Thyroid gland (tissue), 4 donors: Measurements from ENCODE around the gene SLC7A9. TPM values are rescaled to one million over a fixed set of nuclear protein-coding genes. Genes with fewer than 3 reads are reported as not detected.

Source experiments
- DNase-seq, 2 donors: peaks; one replicate each; pipeline ENCODE4 v3.0.0-alpha.2; 2019
- H3K27ac ChIP-seq, 3 donors: fragments of 200-600 bp; sonication (generic); 1 replicate in 2 of 3; 2 replicates in 1 of 3; pipeline ENCODE4 v1.5.1; 2016 to 2019; ENCODE audit warnings: mild to moderate bottlenecking in 1 of 3, moderate library complexity in 1 of 3
- H3K27me3 ChIP-seq: fragments of 200-600 bp; sonication (generic); one replicate; pipeline ENCODE4 v1.5.1; 2019
- H3K36me3 ChIP-seq, 2 donors: fragments of 200-600 bp; sonication (generic); one replicate each; pipeline ENCODE4 v1.5.1; 2016 to 2019
- H3K4me1 ChIP-seq, 2 donors: fragments of 200-600 bp; sonication (generic); one replicate each; pipeline ENCODE4 v1.5.1; 2017 to 2019
- H3K4me3 ChIP-seq, 3 donors: fragments of 200-600 bp; sonication (generic); replicated peaks in 1 of 3; 1 replicate in 2 of 3; 2 replicates in 1 of 3; pipeline ENCODE4 v1.5.1; 2016; ENCODE audit warnings: mild to moderate bottlenecking in 1 of 3
- H3K9me3 ChIP-seq: fragments of 200-600 bp; sonication (generic); one replicate; pipeline ENCODE4 v1.5.1; 2017
- CTCF ChIP-seq, 6 experiments: fragments of 200-600 bp in 3 of 6; fragments of 450-650 bp in 3 of 6; sonication (generic) in 3 of 6; IDR thresholded peaks; one replicate each; pipeline ENCODE4 v1.5.1; 2016 to 2019; ENCODE audit warnings: antibody characterized with exemption in 6 of 6, mild to moderate bottlenecking in 2 of 6, inconsistent platforms in 1 of 6, moderate library complexity in 1 of 6
- POLR2A ChIP-seq, 2 donors: fragments of 450-650 bp; IDR thresholded peaks; one replicate each; pipeline ENCODE4 v1.6.1; 2017; ENCODE audit warnings: antibody characterized with exemption in 2 of 2, mild to moderate bottlenecking in 2 of 2, moderate library complexity in 1 of 2
- WGBS, 2 donors: methylation state at CpG; one replicate each; pipeline ENCODE4 v1.1.5; 2017; 5-methylcytosine and 5-hydroxymethylcytosine counted together
- intact Hi-C: fragments of 100-400 bp; cut with DNase I; formaldehyde crosslinking; loops from one replicate; pipeline ENCODE4 v1.15.1; 2023
- total RNA-seq, 4 donors: library from RNA; depleted of rRNA; stranded (reverse); fragments of >200 nt; gene quantifications; one replicate each; pipeline ENCODE4 v1.2.3, GENCODE V29; 2016

Gene SLC7A9
- total RNA-seq, 4 donors from 2014 or later = 0.67 to 2.1 (median 0.67) TPM; not detected in 1

GRCh38 chr19:32876236-32876918, 6.8 kb upstream of the SLC7A9 start:
- DNase-seq = no peak
- intact Hi-C loops = no loop called here
- H3K4me1 ChIP-seq = no peaks in the 10 kb centered on the region
- TF ChIP-seq POLR2A (IDR thresholded peaks at IDR 0.05) (no peak), CTCF (IDR thresholded peaks at IDR 0.05) (no peak)
- H3K27me3 ChIP-seq = no peaks in the 10 kb centered on the region
- no peaks in the 10 kb centered on the region for H3K9me3 ChIP-seq
- no peak overlapping the region for H3K4me3 ChIP-seq
- WGBS, 2 donors = 88 to 90% methylated on average over 6 to 8 of the region's 9 CpGs
- H3K36me3 ChIP-seq = peaks cover 3 to 12% of the 10 kb centered on the region in 2 donors
- no peak overlapping the region for H3K27ac ChIP-seq

- Histone ChIP-seq H3K4me1 (no peaks in the 10 kb centered on the region), H3K27ac (no peak overlapping the region), H3K27me3 (no peaks in the 10 kb centered on the region), H3K36me3 (peaks cover 3 to 12% of the 10 kb centered on the region in 2 donors), H3K4me3 (no peak overlapping the region), H3K9me3 (no peaks in the 10 kb centered on the region)
- no peak for DNase-seq
- intact Hi-C loops = no loop called here
- 68 to 79% methylated on average over 7 of the region's 7 CpGs for WGBS, 2 donors
- TF ChIP-seq POLR2A (IDR thresholded peaks at IDR 0.05) = no peak
Observed at GRCh38 chr19:32875428-32875827, 5.9 kb upstream of the SLC7A9 start.

GRCh38 chr19:32874605-32875004, 5.0 kb upstream of the SLC7A9 start:
- WGBS, 2 donors = 80 to 94% methylated on average over 9 of the region's 9 CpGs
- no peaks in the 10 kb centered on the region for H3K4me1 ChIP-seq
- intact Hi-C loops = no loop called here
- peaks cover 3 to 6% of the 10 kb centered on the region in 2 donors for H3K36me3 ChIP-seq
- TF ChIP-seq CTCF (IDR thresholded peaks at IDR 0.05) (no peak), POLR2A (IDR thresholded peaks at IDR 0.05) (no peak)
- no peak overlapping the region for H3K4me3 ChIP-seq
- no peaks in the 10 kb centered on the region for H3K27me3 ChIP-seq
- H3K27ac ChIP-seq = no peak overlapping the region
- no peak for DNase-seq
- no peaks in the 10 kb centered on the region for H3K9me3 ChIP-seq

- no peak for DNase-seq
Observed at GRCh38 chr19:32873247-32873959, 3.8 kb upstream of the SLC7A9 start.

GRCh38 chr19:32872391-32872790, 2.8 kb upstream of the SLC7A9 start:
- Histone ChIP-seq H3K4me3 (no peak overlapping the region), H3K36me3 (no peaks in the 10 kb centered on the region), H3K9me3 (no peaks in the 10 kb centered on the region), H3K27me3 (no peaks in the 10 kb centered on the region), H3K4me1 (no peaks in the 10 kb centered on the region), H3K27ac (no peak overlapping the region)
- no peak for TF ChIP-seq CTCF (IDR thresholded peaks at IDR 0.05)
- no peak for TF ChIP-seq POLR2A (IDR thresholded peaks at IDR 0.05)
- intact Hi-C loops = no loop called here
- 87 to 93% methylated on average over 3 of the region's 3 CpGs for WGBS, 2 donors
- DNase-seq = no peak

More at GRCh38 chr19:32873247-32873959, 3.8 kb upstream of the SLC7A9 start:
- no peak for TF ChIP-seq POLR2A (IDR thresholded peaks at IDR 0.05)
- Histone ChIP-seq H3K9me3 (no peaks in the 10 kb centered on the region), H3K4me3 (no peak overlapping the region), H3K4me1 (no peaks in the 10 kb centered on the region), H3K36me3 (no peaks in the 10 kb centered on the region), H3K27me3 (no peaks in the 10 kb centered on the region), H3K27ac (no peak overlapping the region)
- intact Hi-C loops = no loop called here
- WGBS, 2 donors = 83 to 93% methylated on average over 18 of the region's 18 CpGs

GRCh38 chr19:32870981-32871451, 1.4 kb upstream of the SLC7A9 start:
- WGBS, 2 donors = 66 to 80% methylated on average over 12 of the region's 12 CpGs
- H3K27ac ChIP-seq = no peak overlapping the region
- no peaks in the 10 kb centered on the region for H3K4me1 ChIP-seq
- intact Hi-C loops = no loop called here
- H3K36me3 ChIP-seq = no peaks in the 10 kb centered on the region
- no peaks in the 10 kb centered on the region for H3K27me3 ChIP-seq
- TF ChIP-seq CTCF (IDR thresholded peaks at IDR 0.05) (no peak), POLR2A (IDR thresholded peaks at IDR 0.05) (no peak)
- H3K4me3 ChIP-seq = no peak overlapping the region
- no peak for DNase-seq
- H3K9me3 ChIP-seq = no peaks in the 10 kb centered on the region
